HepG2 (cell line): ENCODE data around the gene TNFRSF18. TPM values are rescaled to one million over a fixed set of nuclear protein-coding genes. Genes with fewer than 3 reads are reported as not detected.

Source experiments
- ATAC-seq: fragments of 200-7000 bp; cut with Tn5 transposase; 3 replicates; pipeline ENCODE4 v1.9.1; 2020; ENCODE audit warnings: mild to moderate bottlenecking, moderate library complexity
- BruUV-seq: library from RNA; stranded (reverse); fragments of 400-500 nt; replicated peaks from 2 replicates; lab custom pipeline; 2021; lab: Mats Ljungman, UMichigan
- CTCF ChIA-PET: fragments of 300-600 bp; formaldehyde crosslinking; extraction: SDS; loops from one replicate; lab custom pipeline; 2021; ENCODE audit warnings: low total read pairs, inconsistent platforms, low intra/inter-chr PET ratio; lab: Yijun Ruan, JAX
- POLR2A ChIA-PET: fragments of 350-600 bp; sonication (Branson Sonifier 250); formaldehyde crosslinking; loops from one replicate; lab custom pipeline; 2020; ENCODE audit warnings: antibody characterized with exemption, inconsistent platforms; lab: Yijun Ruan, JAX
- DNase-seq: peaks from one replicate; pipeline ENCODE4 v3.0.0-alpha.2; 2015; ENCODE audit warnings: low spot score
- FAIRE-seq: peaks from 3 replicates; lab custom pipeline; 2011; peaks lifted over from hg19 to GRCh38; lab: Jason Lieb, UNC
- H2AFZ ChIP-seq: one replicate; pipeline ENCODE4 v1.6.1; 2011; ENCODE audit warnings: low read length, inconsistent platforms
- H3K27ac ChIP-seq: fragments of 300-600 bp; 3 replicates; pipeline ENCODE4 v1.8.0; 2011; ENCODE audit warnings: mixed run types, mild to moderate bottlenecking, mixed read lengths, low read length, inconsistent platforms; ENCODE audit not compliant: insufficient read depth; ENCODE audit errors: extremely low read length
- H3K27me3 ChIP-seq, 2 experiments: fragments of 200-600 bp in 1 of 2; 2 replicates in 1 of 2; 3 replicates in 1 of 2; pipeline versions ENCODE4 v1.6.0 to v1.8.0; 2011; ENCODE audit warnings: low read length in 2 of 2, mild to moderate bottlenecking in 2 of 2, moderate library complexity in 2 of 2, inconsistent platforms in 1 of 2; ENCODE audit not compliant: insufficient read depth in 2 of 2, control insufficient read depth in 1 of 2
- H3K36me3 ChIP-seq, 2 experiments: fragments of 200-600 bp in 1 of 2; replicated peaks in 1 of 2; 2 replicates in 1 of 2; 3 replicates in 1 of 2; pipeline versions ENCODE4 v1.5.1 to v1.8.0; 2011; ENCODE audit warnings: low read length in 2 of 2, inconsistent platforms in 1 of 2; ENCODE audit not compliant: insufficient read depth in 2 of 2, control insufficient read depth in 1 of 2
- H3K4me1 ChIP-seq: 2 replicates; pipeline ENCODE4 v1.5.1; 2012; ENCODE audit warnings: low read length, inconsistent platforms; ENCODE audit not compliant: insufficient read depth
- H3K4me2 ChIP-seq: 2 replicates; pipeline ENCODE4 v1.6.0; 2011; ENCODE audit warnings: low read depth, low read length, inconsistent platforms
- H3K4me3 ChIP-seq, 3 experiments: fragments of 200-600 bp in 1 of 3; sonication (generic), shearing (Covaris generic) in 1 of 3; replicated peaks in 1 of 3; 2 replicates each; pipeline ENCODE4 v1.5.1; 2011 to 2016; ENCODE audit warnings: low read length in 3 of 3, inconsistent platforms in 2 of 3, low read depth in 2 of 3, mild to moderate bottlenecking in 2 of 3, control low read depth in 1 of 3, mixed read lengths in 1 of 3; ENCODE audit not compliant: insufficient read depth in 1 of 3
- H3K79me2 ChIP-seq: one replicate; pipeline ENCODE4 v1.6.1; 2011; ENCODE audit warnings: low read length, inconsistent platforms; ENCODE audit not compliant: insufficient read depth
- H3K9ac ChIP-seq: 2 replicates; pipeline ENCODE4 v1.6.0; 2011; ENCODE audit warnings: mild to moderate bottlenecking, low read depth, low read length, inconsistent platforms; ENCODE audit not compliant: insufficient read depth
- H3K9me3 ChIP-seq: 2 replicates; pipeline ENCODE4 v1.5.1; 2012; ENCODE audit warnings: mild to moderate bottlenecking, low read length
- H4K20me1 ChIP-seq: 2 replicates; pipeline ENCODE4 v1.6.0; 2011; ENCODE audit warnings: inconsistent platforms, mild to moderate bottlenecking, low read length, moderate library complexity; ENCODE audit not compliant: insufficient read depth
- AGO2 ChIP-seq: fragments of 200-400 bp; formaldehyde crosslinking; optimal IDR thresholded peaks from 2 replicates; pipeline ENCODE3; 2017; ENCODE audit warnings: mild to moderate bottlenecking, low read depth, low read length, moderate library complexity
- CEBPB ChIP-seq: IDR thresholded peaks from 2 replicates; pipeline ENCODE4 v1.6.1; 2011; ENCODE audit warnings: low read depth, low read length, improper control_type of control experiment, borderline replicate concordance
- EZH2 ChIP-seq: conservative IDR thresholded peaks from 2 replicates; pipeline ENCODE4 v1.6.1; 2012; ENCODE audit warnings: mild to moderate bottlenecking, low read depth, low read length, moderate library complexity
- GTF3A ChIP-seq: sonication (generic); formaldehyde crosslinking; conservative IDR thresholded peaks from 2 replicates; pipeline ENCODE4 v1.4.0; 2020; ENCODE audit warnings: mild to moderate bottlenecking, missing genetic modification reagents
- HMGA1 ChIP-seq: sonication (generic); formaldehyde crosslinking; conservative IDR thresholded peaks from 2 replicates; pipeline ENCODE4 v1.4.0; 2020; ENCODE audit warnings: missing genetic modification reagents
- HNRNPL ChIP-seq: fragments of 200-400 bp; formaldehyde crosslinking; IDR thresholded peaks from 2 replicates; pipeline ENCODE4 v1.6.1; 2017; ENCODE audit warnings: mild to moderate bottlenecking, low read depth, low read length
- MTF2 ChIP-seq: sonication (generic); formaldehyde crosslinking; IDR thresholded peaks from 2 replicates; pipeline ENCODE4 v1.5.0; 2020; ENCODE audit warnings: missing genetic modification reagents, borderline replicate concordance
- NR2C2 ChIP-seq: sonication (generic); formaldehyde crosslinking; IDR thresholded peaks from 2 replicates; pipeline ENCODE4 v1.4.0; 2020; ENCODE audit warnings: missing genetic modification reagents, mild to moderate bottlenecking, moderate library complexity, borderline replicate concordance
- POLR2G ChIP-seq: fragments of 200-400 bp; formaldehyde crosslinking; IDR thresholded peaks from 2 replicates; pipeline ENCODE4 v1.6.1; 2018; ENCODE audit warnings: mild to moderate bottlenecking, low read depth, low read length, moderate library complexity
- PRDM4 ChIP-seq: sonication (generic); formaldehyde crosslinking; IDR thresholded peaks from 2 replicates; pipeline ENCODE4 v1.9.0; 2021; ENCODE audit warnings: missing genetic modification reagents, borderline replicate concordance
- RBFOX2 ChIP-seq: fragments of 200-400 bp; formaldehyde crosslinking; IDR thresholded peaks from 2 replicates; pipeline ENCODE4 v1.6.1; 2017; ENCODE audit warnings: low read depth, mild to moderate bottlenecking, low read length
- SRSF9 ChIP-seq: fragments of 200-400 bp; formaldehyde crosslinking; IDR thresholded peaks from 2 replicates; pipeline ENCODE4 v1.6.1; 2018; ENCODE audit warnings: borderline replicate concordance, mild to moderate bottlenecking, low read depth, low read length; ENCODE audit not compliant: insufficient read depth, poor library complexity, severe bottlenecking
- ZNF20 ChIP-seq: sonication (generic); formaldehyde crosslinking; IDR thresholded peaks from 2 replicates; pipeline ENCODE4 v1.4.0; 2020; ENCODE audit warnings: mild to moderate bottlenecking, moderate library complexity, missing genetic modification reagents
- WGBS: methylation state at CpG from one replicate; pipeline ENCODE4 v1.1.6; 2017; ENCODE audit warnings: low lambda C conversion rate; 5-methylcytosine and 5-hydroxymethylcytosine counted together
- in situ Hi-C: cut with HindIII; loops from 2 replicates; pipeline ENCODE4 v1.10.0; 2017; ENCODE audit warnings: low pct_unique_long_range_greater_than_20kb; ENCODE audit not compliant: extremely low pct_ligation_motif_present
- intact Hi-C: fragments of 100-400 bp; cut with micrococcal nuclease; formaldehyde crosslinking; loops from one replicate; pipeline ENCODE4 v1.10.0; 2022; ENCODE audit not compliant: unreplicated experiment
- polyA plus RNA-seq, 8 experiments: library from polyadenylated mRNA; depleted of rRNA in 3 of 8; stranded (reverse) in 7 of 8; unstranded in 1 of 8; fragments of >200 nt; fragmentation: Illumina TruSeq in 4 of 8; extraction: Trizol in 4 of 8; gene quantifications; 2 replicates each; pipeline versions ENCODE4 v1.2.1 to v1.2.3, GENCODE V29; 2011 to 2016; ENCODE audit warnings: low read depth in 4 of 8, missing spikeins in 1 of 8, mixed read lengths in 1 of 8; ENCODE audit not compliant: insufficient read depth in 1 of 8
- total RNA-seq, 5 experiments: library from RNA; depleted of rRNA; stranded (reverse); fragments of >200 nt; fragmentation: Illumina TruSeq; extraction: Trizol; gene quantifications; 2 replicates each; pipeline ENCODE4 v1.2.3, GENCODE V29; 2016; ENCODE audit warnings: low read depth in 1 of 5
- TF ChIP-seq, protein P1 (sequence below): sonication (generic); formaldehyde crosslinking; IDR thresholded peaks from 2 replicates; pipeline ENCODE4 v1.8.1; 2023; ENCODE audit warnings: missing genetic modification reagents, inconsistent platforms, borderline replicate concordance
- TF ChIP-seq, protein P2 (sequence below): sonication (generic); formaldehyde crosslinking; IDR thresholded peaks from 2 replicates; pipeline ENCODE4 v1.4.0; 2020; ENCODE audit warnings: mild to moderate bottlenecking, missing genetic modification reagents

The TNFRSF18 gene
- total and polyA plus RNA-seq, 2 of the 13 experiments (the other 11 are each of a cell fraction or from before 2014, with no cell fraction given) = not detected

DNA sequence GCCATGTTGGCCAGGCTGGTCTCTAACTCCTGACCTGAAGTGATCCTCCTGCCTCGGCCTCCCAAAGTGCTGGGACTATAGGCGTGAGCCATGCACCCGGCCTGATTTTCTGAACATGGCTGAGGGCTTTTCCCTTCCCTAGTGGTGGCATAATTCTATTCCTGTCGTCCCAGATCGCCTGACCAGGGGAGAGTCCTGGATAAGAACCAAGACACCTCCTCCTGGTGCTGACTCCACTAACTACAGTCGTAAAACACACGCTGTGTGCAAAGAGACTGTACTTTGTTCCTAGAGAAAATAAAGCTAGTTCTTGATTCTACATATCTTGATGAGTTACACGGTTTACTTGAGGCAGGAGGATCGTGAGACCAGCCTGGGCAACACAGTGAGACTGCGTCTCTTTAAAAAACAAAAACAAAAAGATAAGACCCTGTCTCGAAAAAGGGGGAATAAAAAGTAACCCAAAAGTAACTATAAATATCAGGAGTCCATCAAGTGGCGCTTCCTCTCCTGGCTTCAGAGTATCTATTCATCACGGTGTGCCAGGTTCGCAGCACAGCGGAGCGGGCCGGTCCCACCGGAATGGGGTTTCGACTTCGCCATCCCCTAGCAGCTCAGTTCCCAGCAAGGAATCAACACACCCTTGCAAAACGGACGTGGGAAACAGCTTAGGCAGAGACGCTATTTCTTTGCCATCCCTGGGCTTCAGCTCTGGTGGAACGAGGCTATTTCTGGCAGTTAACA lies 24.4 kb upstream of the TNFRSF18 start (continued):
- TF ChIP-seq HMGA1 (CRISPR knock-in tag) = no peak
- peak; percentile 74; the same call in 1 of the 2 replicates for TF ChIP-seq GTF3A (CRISPR knock-in tag)
- no peak for TF ChIP-seq ZNF20
- TF ChIP-seq, all 625 proteins: peak for 43

DNA sequence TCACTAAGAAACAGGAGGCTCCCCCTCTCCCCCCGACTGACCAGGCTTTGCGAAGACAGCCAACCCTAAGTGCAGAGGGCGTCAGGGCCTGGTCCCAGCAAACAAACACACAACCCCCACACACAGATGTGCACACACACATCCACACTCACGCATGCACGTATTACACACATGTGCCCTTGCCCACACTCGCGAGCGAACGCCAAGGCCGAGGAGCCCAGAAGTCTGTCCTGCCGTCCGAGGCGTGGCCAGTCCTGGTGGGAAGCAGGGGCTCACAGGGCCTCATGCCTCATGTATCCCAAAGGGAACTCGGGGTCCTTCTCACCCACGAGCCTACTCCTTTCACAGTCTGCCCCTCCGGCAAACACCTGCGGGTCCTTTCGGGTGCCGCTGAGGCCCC lies 23.4 kb upstream of the TNFRSF18 start:
- 0 out of 2 replicates have a peak, but pooled peaks cover 7% of the 10 kb centered on the region for H4K20me1 ChIP-seq
- DNase-seq (no peak), ATAC-seq (no peak), FAIRE-seq (no peak)
- in situ Hi-C loops = no loop called here
- H3K4me3 ChIP-seq = peak overlapping the region in 1 of 3 experiments; percentile 93; a peak in 2 of 6 replicates
- no TSS peak for BruUV-seq
- H3K36me3 ChIP-seq = peaks cover 16 to 37% of the 10 kb centered on the region in 2 experiments
- peaks cover 53% of the 10 kb centered on the region for H3K79me2 ChIP-seq
- peaks cover 40% of the 10 kb centered on the region for H3K4me1 ChIP-seq
- intact Hi-C loops = loop anchor here (5.0 to 10.0 kb wide), 3 partner anchors 55 to 225 kb away; partner anchors contain the start of genes HES4 and TTLL10
- no peak overlapping the region for H2AFZ ChIP-seq
- H3K9me3 ChIP-seq = no peaks in the 10 kb centered on the region
- H3K9ac ChIP-seq = no peak overlapping the region
- H3K27ac ChIP-seq = no peak overlapping the region
- no peaks in the 10 kb centered on the region; a peak in 1 of 5 replicates for H3K27me3 ChIP-seq
- 92% methylated on average over 18 of the region's 19 CpGs for WGBS
- CTCF ChIA-PET = interaction anchor here (2.1 kb wide), 1 partner anchor 106 kb away, joined by 5 read pairs; no protein-coding TSS in a partner anchor
- POLR2A ChIA-PET = interaction anchor here (1.1 to 2.7 kb wide), 2 partner anchors 99 to 105 kb away, joined by 3 to 25 read pairs; no protein-coding TSS in a partner anchor
- H3K4me2 ChIP-seq = peak overlapping the region; percentile 85; the same call in 1 of the 2 replicates
- TF ChIP-seq PRDM4 (no peak), HNRNPL (0 out of 2 replicates have a peak, but pooled peaks have one; percentile 41), NR2C2 (CRISPR knock-in tag) (no peak), RBFOX2 (no peak), MTF2 (CRISPR knock-in tag) (no peak), POLR2G (no peak), EZH2 (no peak), CEBPB (no peak), SRSF9 (no peak), AGO2 (peak; percentile 66)
- TF ChIP-seq, protein P1, sequence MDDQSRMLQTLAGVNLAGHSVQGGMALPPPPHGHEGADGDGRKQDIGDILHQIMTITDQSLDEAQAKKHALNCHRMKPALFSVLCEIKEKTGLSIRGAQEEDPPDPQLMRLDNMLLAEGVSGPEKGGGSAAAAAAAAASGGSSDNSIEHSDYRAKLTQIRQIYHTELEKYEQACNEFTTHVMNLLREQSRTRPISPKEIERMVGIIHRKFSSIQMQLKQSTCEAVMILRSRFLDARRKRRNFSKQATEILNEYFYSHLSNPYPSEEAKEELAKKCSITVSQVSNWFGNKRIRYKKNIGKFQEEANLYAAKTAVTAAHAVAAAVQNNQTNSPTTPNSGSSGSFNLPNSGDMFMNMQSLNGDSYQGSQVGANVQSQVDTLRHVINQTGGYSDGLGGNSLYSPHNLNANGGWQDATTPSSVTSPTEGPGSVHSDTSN = no peak
- TF ChIP-seq, protein P2, sequence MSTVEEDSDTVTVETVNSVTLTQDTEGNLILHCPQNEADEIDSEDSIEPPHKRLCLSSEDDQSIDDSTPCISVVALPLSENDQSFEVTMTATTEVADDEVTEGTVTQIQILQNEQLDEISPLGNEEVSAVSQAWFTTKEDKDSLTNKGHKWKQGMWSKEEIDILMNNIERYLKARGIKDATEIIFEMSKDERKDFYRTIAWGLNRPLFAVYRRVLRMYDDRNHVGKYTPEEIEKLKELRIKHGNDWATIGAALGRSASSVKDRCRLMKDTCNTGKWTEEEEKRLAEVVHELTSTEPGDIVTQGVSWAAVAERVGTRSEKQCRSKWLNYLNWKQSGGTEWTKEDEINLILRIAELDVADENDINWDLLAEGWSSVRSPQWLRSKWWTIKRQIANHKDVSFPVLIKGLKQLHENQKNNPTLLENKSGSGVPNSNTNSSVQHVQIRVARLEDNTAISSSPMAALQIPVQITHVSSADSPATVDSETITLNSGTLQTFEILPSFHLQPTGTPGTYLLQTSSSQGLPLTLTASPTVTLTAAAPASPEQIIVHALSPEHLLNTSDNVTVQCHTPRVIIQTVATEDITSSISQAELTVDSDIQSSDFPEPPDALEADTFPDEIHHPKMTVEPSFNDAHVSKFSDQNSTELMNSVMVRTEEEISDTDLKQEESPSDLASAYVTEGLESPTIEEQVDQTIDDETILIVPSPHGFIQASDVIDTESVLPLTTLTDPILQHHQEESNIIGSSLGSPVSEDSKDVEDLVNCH (CRISPR knock-in tag) = no peak
